ENCODE measurements around the gene ANKZF1.

- TF ChIP-seq POLR2A (IDR thresholded peaks at IDR 0.05; ENCODE audit: low read depth, low read length) (no peak), POLR2AphosphoS5 (IDR thresholded peaks at IDR 0.05; ENCODE audit: low read depth, low read length) (no peak), TAF1 (IDR thresholded peaks at IDR 0.05; ENCODE audit: borderline replicate concordance, low read depth, low read length) (no peak)
Observed at GRCh38 chr2:219218217-219218731, 11.3 kb upstream of the ANKZF1 start.

All from GM12892 (cell line).